GM18507 (cell line): ENCODE measurements around the gene CS.
A peak's percentile ranks its signal among the peaks of the same experiment; 100 is the strongest.
"Not testable (repeated sequence)": the region's sequence is repeated elsewhere in the genome, so short reads cannot be mapped to it uniquely, and the experiment has no call there.

ENCODE experiments used
- DNase-seq: peaks from one replicate; pipeline ENCODE4 v3.0.0; 2011; ENCODE audit warnings: low read depth; ENCODE audit not compliant: insufficient read length; ENCODE audit errors: extremely low spot score
- FAIRE-seq: peaks from 2 replicates; lab custom pipeline; 2011; peaks lifted over from hg19 to GRCh38; lab: Jason Lieb, UNC

Gene CS

DNA sequence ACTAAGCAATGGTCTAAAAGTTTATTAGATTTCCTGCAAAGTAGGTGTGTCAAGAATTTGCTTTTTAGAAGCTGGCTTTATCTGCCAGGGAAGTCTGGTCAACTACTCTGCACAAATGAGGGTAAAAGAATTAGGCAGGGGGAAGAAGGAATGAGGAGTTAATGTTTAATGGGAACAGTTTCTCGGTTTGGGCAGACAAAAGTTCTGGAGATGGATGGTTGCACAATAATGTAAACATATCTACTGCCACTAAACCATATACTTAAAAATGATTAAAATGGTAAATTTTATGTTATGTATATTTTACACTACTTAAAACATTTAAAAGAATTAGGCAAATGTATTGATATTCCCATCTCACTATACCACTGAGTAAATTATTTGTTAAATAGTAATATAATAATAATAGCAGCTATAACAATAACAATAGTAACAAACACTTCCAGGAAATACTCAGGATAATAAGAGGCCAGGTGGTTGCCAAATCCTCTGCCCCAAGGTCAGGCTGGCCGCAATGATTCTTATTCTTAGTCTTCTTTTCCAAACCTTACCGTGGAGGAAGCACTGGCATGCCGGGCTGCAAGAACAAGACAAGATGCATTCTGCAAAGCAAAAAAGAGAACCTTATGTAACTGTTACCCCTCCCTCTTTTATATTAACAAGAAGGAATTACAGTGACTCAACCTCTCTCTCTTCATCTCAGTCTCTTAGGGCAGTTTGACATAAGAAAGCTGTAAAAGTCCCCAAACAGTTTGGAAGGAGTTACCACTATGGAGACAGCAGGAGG lies 13.9 kb downstream of the CS start:
- DNase-seq: no peak
- no peak for FAIRE-seq

DNA sequence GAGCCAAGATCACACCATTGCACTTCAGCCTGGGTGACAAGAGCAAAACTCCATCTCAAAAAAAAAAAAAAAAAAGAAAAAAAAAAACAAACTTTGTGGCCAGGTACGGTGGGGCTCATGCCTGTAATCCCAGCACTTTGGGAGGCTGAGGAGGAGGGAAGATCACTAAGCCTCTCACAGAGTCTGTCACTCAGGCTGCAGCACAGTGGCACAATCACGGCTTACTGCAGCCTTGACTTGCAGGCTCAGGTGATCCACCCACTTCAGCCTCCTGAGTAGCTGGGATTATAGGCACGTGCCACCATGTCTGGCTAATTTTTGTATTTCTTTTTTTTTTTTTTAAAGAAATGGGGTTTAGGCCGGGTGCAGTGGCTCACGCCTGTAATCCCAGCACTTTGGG lies 15.9 kb downstream of the CS start:
- DNase-seq, FAIRE-seq: not testable (repeated sequence)

DNA sequence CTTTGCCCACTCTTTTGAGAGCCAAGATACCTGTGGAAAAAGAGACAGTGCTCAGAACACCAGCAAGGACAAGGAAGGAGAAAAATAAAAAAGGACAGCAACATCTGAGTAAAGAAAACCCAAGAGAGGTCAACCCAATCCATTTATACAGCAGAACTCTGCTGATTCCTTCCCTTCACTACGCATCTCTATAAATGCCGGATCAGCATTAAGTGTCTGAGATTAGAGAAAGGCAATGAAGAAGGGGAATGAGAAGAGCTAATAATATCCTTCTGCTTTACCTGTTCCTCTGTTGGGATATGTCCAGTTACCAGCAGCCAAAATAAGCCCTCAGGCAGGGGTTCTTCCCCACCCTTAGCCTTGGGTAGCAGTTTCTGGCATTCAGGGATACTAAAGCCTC lies 17.6 kb downstream of the CS start:
- DNase-seq (no peak), FAIRE-seq (no peak)

DNA sequence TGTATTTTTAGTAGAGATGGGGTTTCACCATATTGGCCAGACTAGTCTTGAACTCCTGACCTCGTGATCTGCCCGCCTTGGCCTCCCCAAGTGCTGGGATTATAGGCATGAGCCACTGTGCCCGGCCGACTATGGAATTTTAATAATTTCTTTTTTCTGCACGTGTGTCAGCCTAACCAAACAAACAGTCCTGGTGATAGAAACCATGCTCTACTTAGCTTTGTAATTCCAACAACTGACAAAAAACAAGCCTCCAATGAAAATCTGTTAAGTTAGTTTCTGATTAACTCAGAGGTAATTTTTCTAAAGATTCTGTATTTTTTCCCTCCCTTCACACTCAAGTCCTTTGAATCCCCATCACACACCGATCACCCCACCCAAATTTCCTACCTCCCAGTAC lies 18.1 kb downstream of the CS start:
- DNase-seq (no peak), FAIRE-seq (no peak)

DNA sequence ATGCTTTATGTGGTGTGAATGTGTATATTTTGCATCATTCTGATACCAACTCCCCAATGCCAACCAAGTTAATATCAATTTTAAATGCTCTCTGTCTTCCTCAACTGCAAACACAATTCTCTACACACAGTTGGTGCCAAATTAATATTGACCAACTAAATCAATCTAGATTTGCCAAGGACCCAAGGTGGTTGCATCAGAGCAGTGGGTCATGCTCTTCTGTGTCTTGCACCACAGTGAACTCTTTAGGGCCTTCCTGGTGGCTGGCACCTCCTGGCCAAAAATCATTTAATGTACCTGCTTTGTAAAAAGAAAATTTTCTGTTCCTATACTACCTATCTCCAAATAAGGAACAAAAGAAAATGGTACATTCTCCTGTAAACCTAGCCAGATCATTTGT lies 19.3 kb downstream of the CS start:
- DNase-seq (no peak), FAIRE-seq (no peak)

DNA sequence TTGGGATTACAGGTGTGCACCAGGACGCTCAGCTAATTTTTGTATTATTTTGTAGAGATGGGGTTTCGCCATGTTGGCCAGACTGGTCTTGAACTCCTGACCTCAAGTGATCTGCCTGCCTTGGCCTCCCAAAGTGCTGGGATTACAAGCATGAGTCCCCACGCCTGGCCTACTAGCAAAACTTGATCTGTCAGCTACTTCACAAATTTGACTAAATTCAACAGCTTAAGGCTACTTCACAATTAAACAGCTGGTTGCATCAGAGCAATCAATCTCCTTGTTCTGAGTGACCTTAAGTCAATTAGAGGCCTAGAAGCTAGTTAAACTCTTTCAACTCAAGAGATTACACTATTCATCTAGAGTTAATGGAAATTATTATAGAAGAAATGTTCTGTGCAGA lies 21.2 kb downstream of the CS start:
- FAIRE-seq (no peak), DNase-seq (no peak)

DNA sequence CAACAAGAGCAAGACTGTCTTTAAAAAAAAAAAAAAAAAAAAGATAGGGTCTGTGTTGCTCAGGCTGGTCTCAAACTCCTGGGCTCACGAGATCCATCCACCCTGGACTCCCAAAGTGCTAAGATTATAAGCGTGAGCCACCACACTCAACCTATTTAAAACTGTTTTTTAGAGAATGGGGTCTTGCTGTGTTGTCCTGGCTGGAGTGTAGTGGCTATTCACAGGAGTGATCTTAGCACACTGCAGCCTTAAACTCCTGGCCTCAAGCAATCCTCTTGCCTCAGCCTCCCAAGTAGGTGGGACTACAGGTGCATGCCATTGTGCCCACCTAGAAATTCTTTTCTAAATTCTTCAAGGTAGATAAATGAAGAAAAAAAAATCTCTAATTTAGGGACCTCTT lies 25.8 kb downstream of the CS start:
- FAIRE-seq: no peak
- no peak for DNase-seq

DNA sequence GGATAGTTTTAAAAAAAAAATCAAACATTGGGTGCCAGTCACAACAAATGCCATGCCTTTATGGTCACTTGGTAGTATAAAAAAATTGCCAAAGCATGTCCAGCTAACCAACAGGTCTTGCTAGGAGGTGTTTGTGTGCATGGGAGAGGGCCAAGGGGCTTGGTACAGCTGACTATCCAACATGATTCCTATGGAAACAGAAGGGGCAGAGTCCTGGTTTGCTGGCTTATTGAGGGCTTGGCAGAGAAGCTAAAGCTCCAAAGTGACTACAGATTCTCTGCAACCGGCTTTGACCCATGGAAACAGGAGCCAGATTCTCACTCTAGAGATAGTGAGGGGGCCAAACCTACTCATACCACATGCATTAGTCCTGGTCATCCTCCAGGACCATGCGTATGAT lies 27.7 kb downstream of the CS start:
- DNase-seq, FAIRE-seq: not testable (repeated sequence)

DNA sequence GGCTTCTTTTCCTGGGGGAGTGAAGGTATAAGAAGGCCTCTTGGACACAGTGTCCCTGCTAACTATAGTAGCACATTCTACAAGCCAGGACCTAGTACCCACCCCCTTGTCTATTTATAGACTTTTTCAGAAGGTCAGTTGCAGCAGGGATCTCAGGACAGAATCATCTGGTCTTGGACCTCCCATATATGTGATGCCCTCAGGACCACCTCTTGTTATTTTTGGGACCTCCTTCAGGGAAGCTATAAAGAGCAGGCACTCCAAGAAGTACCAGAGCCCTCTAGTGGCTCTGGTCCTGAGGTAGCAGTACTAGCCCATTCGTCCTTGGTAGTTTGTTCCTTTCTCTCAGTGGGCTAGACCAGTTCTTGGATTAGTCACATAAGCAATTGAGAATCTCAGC lies 29.1 kb downstream of the CS start:
- no peak for DNase-seq
- no peak for FAIRE-seq

DNA sequence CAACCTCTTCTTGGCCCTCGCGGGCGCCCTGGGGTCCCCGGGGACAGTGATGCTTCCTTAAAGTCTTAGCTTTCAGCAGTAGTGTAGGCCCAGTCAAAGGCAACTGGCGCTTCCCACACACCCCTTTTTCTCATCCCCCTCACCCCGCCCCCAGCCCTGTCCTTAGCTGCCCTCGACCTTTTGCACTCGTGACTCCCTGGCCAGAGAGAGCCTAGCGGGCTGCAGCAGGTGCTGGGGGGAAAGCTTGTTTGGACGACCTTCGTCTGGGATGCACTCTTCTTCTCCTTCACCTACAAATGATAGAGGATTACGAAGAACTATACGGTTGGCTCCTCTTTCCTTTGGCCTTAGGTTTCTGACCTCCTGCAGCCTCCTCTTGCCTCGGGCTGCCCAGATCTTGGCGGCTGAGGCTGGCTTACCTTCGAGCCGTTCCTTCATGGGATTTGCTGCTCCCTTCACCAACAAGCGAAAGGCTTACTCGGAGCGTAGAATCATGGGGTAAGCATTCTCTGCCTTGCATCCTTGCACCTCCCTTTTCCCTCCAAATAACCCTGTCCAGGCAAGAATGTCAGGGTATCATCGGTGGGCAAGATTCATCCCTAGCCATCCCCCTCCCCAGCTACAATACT lies 32.6 kb downstream of the CS start:
- FAIRE-seq (no peak), DNase-seq (no peak)

DNA sequence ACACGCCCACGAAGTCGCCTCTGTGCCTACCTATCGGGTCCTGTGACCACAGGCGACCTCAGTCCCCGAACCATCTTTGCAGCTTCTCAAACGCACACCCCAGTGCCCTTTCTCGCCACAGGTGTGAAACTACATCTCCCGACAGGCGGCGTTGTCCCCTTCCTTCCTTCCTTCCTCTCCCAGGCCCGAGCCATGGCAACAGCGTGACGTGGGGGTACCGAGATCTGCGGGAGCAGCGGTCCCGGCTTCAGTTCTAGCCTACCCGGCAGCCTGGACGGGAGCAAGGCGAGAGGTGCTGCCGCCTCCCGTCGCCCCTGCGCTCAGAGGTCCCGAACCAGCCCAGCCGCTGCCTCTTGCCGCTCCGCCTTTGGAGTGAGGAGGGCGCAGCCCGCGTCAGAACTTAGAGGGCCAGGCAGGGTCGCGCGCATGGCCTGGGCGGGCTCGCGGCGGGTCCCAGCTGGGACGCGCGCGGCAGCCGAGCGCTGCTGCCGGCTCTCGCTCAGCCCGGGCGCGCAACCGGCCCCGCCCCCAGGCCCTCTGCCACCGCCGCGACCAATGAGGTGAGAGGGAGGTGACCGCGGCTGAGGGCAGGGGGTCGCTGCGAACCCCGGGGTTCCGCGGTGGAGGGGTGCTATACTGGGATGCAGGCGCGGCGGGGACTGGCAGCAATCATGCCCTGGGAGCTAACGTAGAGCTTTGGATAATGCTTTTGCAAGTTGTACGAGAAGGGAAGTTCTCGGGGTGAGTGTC lies 33.3 kb downstream of the CS start, which contains the start of gene COQ10A:
COQ10A (plus strand) TSS at position 250 of the 750 bp plus-strand sequence; CDS start at position 427, 177 bp downstream.
- DNase-seq: peak; percentile 91
- peak; percentile 86 for FAIRE-seq

DNA sequence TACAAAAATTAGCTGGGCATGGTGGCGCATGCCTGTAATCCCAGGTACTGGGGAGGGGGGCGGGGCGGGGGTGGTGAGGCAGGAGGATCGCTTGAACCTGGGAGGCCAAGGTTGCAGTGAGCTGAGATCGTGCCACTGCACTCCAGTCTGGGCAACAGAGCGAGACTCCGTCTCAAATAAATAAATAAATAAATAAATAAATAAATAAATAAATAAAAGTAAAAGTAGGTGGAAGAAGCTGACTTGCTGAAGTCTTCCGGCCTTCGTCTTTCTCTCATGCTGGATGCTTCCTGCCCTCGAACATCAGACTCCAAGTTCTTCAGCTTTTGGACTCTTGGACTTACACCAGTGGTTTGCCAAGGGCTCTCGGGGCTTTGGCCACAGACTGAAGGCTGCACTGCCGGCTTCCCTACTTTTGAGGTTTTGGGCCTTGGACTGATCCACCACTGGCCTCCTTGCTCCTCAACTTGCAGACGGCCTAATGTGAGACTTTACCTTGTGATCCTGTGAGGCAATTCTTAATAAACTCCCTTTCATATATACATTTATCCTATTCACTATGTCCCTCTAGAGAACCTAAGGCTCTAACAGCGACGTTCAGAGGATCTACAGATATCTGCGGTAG lies 34.0 kb downstream of the CS start:
- FAIRE-seq, DNase-seq: not testable (repeated sequence)

DNA sequence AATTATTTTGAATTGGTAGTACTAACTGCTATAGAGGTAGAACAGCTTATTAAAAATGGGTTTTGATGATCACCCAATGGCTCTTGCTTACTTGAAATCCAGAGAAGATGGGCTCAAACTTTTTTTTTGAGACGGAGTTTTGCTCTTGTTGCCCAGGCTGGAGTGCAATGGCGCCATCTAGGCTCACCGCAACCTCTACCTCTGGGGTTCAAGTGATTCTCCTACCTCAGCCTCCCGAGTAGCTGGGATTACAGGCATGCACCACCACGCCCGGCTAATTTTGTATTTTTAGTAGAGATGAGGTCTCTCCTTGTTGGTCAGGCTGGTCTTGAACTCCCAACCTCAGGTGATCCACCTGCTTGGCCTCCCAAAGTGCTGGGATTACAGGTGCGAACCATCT lies 37.2 kb downstream of the CS start:
- DNase-seq: not testable (repeated sequence)

DNA sequence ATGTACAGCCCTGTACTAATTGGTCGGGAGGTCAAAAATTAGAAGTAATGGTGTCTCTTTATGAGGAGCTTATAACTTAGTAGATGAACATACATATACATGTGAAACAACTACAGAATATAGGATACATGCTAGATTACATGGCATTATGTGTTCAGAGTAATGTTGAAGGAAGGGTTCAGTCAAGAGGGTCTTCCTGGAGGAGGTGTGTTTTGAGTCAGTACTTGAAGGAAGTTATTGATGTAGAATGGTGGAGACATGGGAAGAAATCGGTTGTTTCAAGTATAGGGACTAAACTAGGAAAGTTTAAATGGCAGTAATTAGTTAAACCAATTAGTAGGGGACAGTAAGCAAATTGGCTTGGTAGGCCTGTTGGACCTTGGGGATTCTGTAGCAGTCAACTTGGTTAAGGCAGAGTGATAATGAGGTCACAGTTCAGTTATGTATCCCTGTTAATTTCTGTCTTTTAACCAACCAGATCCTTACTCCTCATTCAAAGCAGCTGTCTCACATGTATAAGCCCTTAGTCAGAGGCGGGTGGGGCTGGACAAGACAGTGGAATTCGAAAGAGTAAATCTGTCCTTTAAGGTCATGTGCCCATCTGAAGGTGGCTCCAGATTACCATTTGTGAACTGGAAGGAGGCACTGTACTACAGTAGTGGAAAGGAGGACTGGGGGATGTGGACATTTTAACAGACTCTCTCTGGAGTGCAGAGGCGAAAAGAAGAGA lies 38.5 kb downstream of the CS start:
- FAIRE-seq: no peak
- DNase-seq: no peak

More for the DNA sequence above, 37.2 kb downstream of the CS start:
- FAIRE-seq: not testable (repeated sequence)

DNA sequence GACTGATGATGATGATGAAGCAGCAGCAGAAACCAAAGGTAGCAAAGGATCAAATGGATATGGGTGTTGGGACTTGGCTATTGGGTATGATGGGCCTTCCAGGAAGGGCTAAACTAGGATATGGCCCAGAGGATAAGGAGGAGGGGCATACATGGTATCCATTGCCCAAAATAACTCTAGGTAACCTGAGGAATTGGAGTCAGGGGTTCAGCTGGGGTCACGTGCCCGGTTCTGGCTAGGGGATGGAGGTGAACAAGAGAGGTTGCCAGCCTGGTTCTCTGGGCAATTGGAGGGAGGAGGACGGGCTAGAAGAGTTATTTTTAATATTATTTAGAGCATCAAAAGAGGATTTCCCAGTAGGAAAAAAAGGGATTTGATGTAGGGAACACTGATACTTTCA lies 39.2 kb downstream of the CS start:
- FAIRE-seq: no peak
- no peak for DNase-seq

DNA sequence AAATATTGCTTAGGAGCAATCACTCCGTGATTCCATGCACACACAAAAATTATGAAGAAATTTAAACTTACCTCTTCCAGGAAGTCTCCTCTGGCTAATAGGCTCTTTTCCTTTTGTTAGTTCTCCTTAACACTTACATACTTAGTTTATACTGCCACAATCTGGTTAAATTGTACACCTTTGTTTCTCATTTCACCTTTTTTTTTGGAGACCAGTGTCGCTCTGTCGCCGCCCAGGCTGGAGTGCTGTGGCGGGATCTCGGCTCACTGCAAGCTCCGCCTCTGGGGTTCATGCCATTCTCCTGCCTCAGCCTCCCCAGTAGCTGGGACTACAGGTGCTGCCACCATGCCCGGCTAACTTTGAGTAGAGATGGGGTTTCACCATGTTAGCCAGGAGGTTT lies 39.8 kb downstream of the CS start:
- no peak for FAIRE-seq

DNA sequence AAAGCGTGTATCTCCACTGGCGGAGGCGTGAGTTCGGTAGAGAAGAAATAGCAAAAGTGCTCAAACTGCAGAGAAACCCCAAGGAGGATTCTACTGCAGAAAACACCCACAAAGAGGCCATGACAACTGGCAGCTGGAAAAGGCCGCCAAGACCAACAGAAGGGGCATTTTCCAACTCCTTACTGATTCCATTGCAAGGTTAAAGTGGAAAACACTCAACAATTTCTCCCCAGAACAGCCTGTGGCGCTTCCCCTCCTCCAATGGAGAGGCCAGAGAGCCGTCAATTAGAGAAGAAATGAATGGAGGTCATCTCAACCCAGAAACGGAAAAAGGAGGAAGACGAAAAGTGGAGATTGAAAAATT lies 41.3 kb downstream of the CS start:
- DNase-seq: no peak
- no peak for FAIRE-seq

More for the DNA sequence above, 39.8 kb downstream of the CS start:
- no peak for DNase-seq

DNA sequence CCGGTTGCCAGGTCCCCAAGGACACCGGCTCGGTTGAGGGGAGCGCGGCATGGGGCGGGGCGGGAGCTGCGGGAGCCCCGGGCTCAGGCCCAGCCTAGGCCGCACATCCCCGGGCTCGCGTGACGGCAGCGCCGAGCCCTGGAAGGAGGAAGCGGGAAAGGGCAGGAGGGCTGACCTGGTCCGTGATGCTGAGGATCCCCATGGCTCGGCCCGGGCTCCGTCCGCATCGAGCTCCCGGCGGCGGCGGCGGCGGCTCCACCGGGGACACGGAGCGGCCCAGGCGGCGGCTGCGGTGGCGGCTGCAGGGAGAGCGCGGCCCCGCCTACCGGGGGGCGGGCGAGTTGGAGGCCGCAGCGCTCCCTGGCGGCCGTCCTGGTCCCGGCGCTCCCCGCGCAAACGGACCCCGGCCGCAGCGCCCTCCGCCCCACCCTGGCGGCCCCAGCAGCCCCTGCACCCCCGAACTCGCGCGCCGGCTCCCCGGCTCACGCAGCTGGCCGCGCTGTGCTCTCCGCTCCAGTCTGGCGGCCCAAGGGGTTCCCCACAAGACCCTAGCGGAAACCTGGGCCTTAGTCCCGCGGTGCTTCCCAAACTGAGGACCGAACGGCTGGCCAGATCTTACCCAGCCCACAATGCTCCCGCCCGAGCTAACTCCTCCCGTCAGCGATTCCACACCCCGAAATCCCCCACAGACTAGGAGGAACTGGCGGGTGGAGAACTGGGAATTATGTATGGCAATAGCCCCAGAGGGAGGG lies 41.9 kb downstream of the CS start, which contains the start of gene ANKRD52:
ANKRD52 (minus strand) TSS at position 317 of the 752 bp plus-strand sequence; CDS start at position 202, 115 bp downstream.
- DNase-seq (peak; percentile 87), FAIRE-seq (peak; percentile 35)
